ENCODE data around the gene KRTAP10-3.
"Not testable (repeated sequence)": the region's sequence is repeated elsewhere in the genome, so short reads cannot be mapped to it uniquely, and the experiment has no call there.

The KRTAP10-3 gene

GRCh38 chr21:44558695-44559094 lies at the start of gene KRTAP10-3:
KRTAP10-3 (minus strand) TSS chr21:44558795; CDS start chr21:44558715, 80 bp downstream.
- DNase-seq (ENCODE audit: low spot score): no peak

- no peak for DNase-seq (ENCODE audit: low spot score)
Measured at GRCh38 chr21:44606495-44606894, 47.9 kb upstream of the KRTAP10-3 start.

- no peak for DNase-seq (ENCODE audit: low spot score)
Measured at GRCh38 chr21:44603911-44604310, 45.3 kb upstream of the KRTAP10-3 start.

GRCh38 chr21:44603109-44603875 lies 44.7 kb upstream of the KRTAP10-3 start:
- DNase-seq (ENCODE audit: low spot score): no peak

GRCh38 chr21:44602463-44602850 lies 43.9 kb upstream of the KRTAP10-3 start:
- DNase-seq (ENCODE audit: low spot score): no peak

GRCh38 chr21:44601596-44602462 lies 43.2 kb upstream of the KRTAP10-3 start:
- no peak for DNase-seq (ENCODE audit: low spot score)

GRCh38 chr21:44601091-44601490 lies 42.5 kb upstream of the KRTAP10-3 start:
- peak; percentile 9 for DNase-seq (ENCODE audit: low spot score)

GRCh38 chr21:44600118-44600978 lies 41.8 kb upstream of the KRTAP10-3 start, which contains the start of gene KRTAP10-7:
KRTAP10-7 (plus strand) TSS chr21:44600597; CDS start chr21:44600622, 25 bp downstream.
- not testable (repeated sequence) for DNase-seq (ENCODE audit: low spot score)

GRCh38 chr21:44599264-44600029 lies 40.9 kb upstream of the KRTAP10-3 start:
- no peak for DNase-seq (ENCODE audit: low spot score)

GRCh38 chr21:44598061-44598460 lies 39.5 kb upstream of the KRTAP10-3 start:
- no peak for DNase-seq (ENCODE audit: low spot score)

- no peak for DNase-seq (ENCODE audit: low spot score)
Measured at GRCh38 chr21:44596068-44596725, 37.6 kb upstream of the KRTAP10-3 start.

GRCh38 chr21:44595524-44595923 lies 36.9 kb upstream of the KRTAP10-3 start:
- DNase-seq (ENCODE audit: low spot score): no peak

GRCh38 chr21:44594406-44594916 lies 35.9 kb upstream of the KRTAP10-3 start:
- DNase-seq (ENCODE audit: low spot score): no peak

- DNase-seq (ENCODE audit: low spot score): no peak
Measured at GRCh38 chr21:44593598-44594405, 35.2 kb upstream of the KRTAP10-3 start.

GRCh38 chr21:44592446-44593311 lies 34.1 kb upstream of the KRTAP10-3 start, which contains the start of gene KRTAP10-6:
KRTAP10-6 (minus strand) TSS chr21:44592505; CDS start chr21:44592484, 21 bp downstream.
- no peak for DNase-seq (ENCODE audit: low spot score)

- DNase-seq (ENCODE audit: low spot score): not testable (repeated sequence)
Measured at GRCh38 chr21:44591801-44592130, 33.2 kb upstream of the KRTAP10-3 start.

- not testable (repeated sequence) for DNase-seq (ENCODE audit: low spot score)
Measured at GRCh38 chr21:44590897-44591800, 32.6 kb upstream of the KRTAP10-3 start.
